Activated CD8-positive, alpha-beta T cell treated with anti-CD3 and anti-CD28 coated beads for 36 hours (primary cell): Measurements from ENCODE around the gene RPL13A. TPM values are rescaled to one million over a fixed set of nuclear protein-coding genes. Genes with fewer than 3 reads are reported as not detected.

ENCODE experiments used
- ATAC-seq: fragments of 200-7000 bp; cut with Tn5 transposase; one replicate; pipeline ENCODE4 v1.10.0; 2021; ENCODE audit warnings: mild to moderate bottlenecking, moderate library complexity
- CTCF ChIA-PET: fragments of 350-600 bp; sonication (Branson Sonifier 250); formaldehyde crosslinking; loops from one replicate; lab custom pipeline; 2021; ENCODE audit warnings: antibody characterized with exemption; lab: Charles Lee
- POLR2A ChIA-PET: fragments of 350-600 bp; sonication (Branson Sonifier 250); formaldehyde crosslinking; loops from one replicate; lab custom pipeline; 2021; ENCODE audit warnings: antibody characterized with exemption; lab: Charles Lee
- DNase-seq: peaks from one replicate; pipeline ENCODE4 v3.0.0-alpha.2; 2020
- H3K27ac Mint-ChIP-seq: one replicate; pipeline ENCODE4 v1.8.0; 2021; ENCODE audit warnings: mild to moderate bottlenecking, mixed read lengths
- H3K27me3 Mint-ChIP-seq: one replicate; pipeline ENCODE4 v1.8.0; 2021; ENCODE audit warnings: mixed read lengths
- H3K36me3 Mint-ChIP-seq: one replicate; pipeline ENCODE4 v1.8.0; 2021; ENCODE audit warnings: low read depth, mixed read lengths
- H3K4me1 Mint-ChIP-seq: one replicate; pipeline ENCODE4 v1.8.0; 2021; ENCODE audit warnings: low read depth, mixed read lengths
- H3K4me3 Mint-ChIP-seq: one replicate; pipeline ENCODE4 v1.8.0; 2021; ENCODE audit warnings: mild to moderate bottlenecking, moderate library complexity, mixed read lengths
- H3K9me3 Mint-ChIP-seq: one replicate; pipeline ENCODE4 v1.8.0; 2021; ENCODE audit warnings: mixed read lengths
- intact Hi-C: fragments of 100-400 bp; cut with micrococcal nuclease; formaldehyde crosslinking; loops from one replicate; pipeline ENCODE4 v1.10.0; 2022
- total RNA-seq, 2 experiments: library from RNA; stranded (reverse); gene quantifications; one replicate each; pipeline ENCODE4 v1.2.3, GENCODE V29; 2021
- TF ChIP-seq, protein P1 (sequence below): fragments of 200-600 bp; IDR thresholded peaks from one replicate; pipeline ENCODE4 v1.8.0; 2022; ENCODE audit warnings: antibody characterized with exemption, mild to moderate bottlenecking

RPL13A gene
- total RNA-seq, 2 experiments from 2014 or later = 4,285 to 4,329 TPM

DNA sequence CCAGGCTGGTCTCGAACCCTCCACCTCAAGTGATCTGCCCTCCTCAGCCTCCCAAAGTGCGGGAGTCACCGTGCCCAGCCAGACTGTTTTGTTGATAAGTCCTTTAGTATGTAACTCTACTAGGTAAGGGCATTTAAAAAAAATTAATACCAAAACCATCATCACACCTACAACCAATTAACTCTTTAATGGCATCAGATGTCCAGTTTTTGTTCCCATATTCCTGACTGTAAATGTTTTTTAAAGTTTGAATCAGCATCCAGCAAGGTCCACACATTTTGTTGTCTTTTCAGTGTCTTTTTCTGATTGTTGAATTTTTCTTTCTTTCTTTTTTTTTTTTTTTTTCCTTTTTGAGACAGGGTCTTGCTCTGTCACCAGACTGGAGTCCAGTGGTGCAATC lies 30.6 kb downstream of the RPL13A start:
- H3K4me1 Mint-ChIP-seq = peaks cover 8% of the 10 kb centered on the region
- no peak overlapping the region for H3K27ac Mint-ChIP-seq
- no peak overlapping the region for H3K4me3 Mint-ChIP-seq
- ATAC-seq (no peak), DNase-seq (no peak)
- CTCF ChIA-PET = interaction anchor here (1.1 to 1.5 kb wide), 5 partner anchors 15 to 155 kb away, joined by 3 to 9 read pairs (median 3); no protein-coding TSS in a partner anchor
- H3K36me3 Mint-ChIP-seq = no peaks in the 10 kb centered on the region
- POLR2A ChIA-PET = no interaction called here
- H3K27me3 Mint-ChIP-seq = no peaks in the 10 kb centered on the region
- intact Hi-C loops = no loop called here
- H3K9me3 Mint-ChIP-seq = no peaks in the 10 kb centered on the region
- TF ChIP-seq, protein P1, sequence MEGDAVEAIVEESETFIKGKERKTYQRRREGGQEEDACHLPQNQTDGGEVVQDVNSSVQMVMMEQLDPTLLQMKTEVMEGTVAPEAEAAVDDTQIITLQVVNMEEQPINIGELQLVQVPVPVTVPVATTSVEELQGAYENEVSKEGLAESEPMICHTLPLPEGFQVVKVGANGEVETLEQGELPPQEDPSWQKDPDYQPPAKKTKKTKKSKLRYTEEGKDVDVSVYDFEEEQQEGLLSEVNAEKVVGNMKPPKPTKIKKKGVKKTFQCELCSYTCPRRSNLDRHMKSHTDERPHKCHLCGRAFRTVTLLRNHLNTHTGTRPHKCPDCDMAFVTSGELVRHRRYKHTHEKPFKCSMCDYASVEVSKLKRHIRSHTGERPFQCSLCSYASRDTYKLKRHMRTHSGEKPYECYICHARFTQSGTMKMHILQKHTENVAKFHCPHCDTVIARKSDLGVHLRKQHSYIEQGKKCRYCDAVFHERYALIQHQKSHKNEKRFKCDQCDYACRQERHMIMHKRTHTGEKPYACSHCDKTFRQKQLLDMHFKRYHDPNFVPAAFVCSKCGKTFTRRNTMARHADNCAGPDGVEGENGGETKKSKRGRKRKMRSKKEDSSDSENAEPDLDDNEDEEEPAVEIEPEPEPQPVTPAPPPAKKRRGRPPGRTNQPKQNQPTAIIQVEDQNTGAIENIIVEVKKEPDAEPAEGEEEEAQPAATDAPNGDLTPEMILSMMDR = no peak

DNA sequence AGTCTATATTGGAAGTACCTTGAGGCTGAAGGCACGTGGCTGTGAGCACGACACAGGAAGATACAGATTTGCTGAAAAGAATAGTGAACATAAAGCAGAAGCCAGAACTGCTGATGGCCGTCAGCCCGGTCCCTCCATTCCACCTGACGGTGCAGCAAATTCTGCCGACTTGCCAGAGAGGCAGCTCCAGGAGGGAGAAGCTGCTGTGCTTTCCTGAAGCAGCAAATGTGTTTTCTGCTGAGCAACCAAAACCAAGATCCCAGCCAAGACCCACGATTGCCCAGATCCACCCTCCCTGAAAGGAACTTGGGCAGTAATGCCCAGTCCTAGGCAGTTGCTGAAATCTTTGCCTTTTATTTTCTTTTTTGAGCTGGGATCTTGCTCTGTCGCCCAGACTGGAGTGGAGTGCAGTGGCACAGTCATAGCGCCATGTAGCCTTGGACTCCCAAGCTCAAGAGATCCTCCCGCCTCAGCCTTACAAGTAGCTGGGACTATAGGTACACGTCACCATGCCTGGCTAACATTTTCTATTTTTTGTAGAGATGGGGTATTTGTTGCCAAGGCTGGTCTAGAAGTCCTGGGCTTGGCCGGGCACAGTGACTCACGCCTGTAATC lies 33.4 kb downstream of the RPL13A start:
- Mint-ChIP-seq H3K9me3 (no peaks in the 10 kb centered on the region), H3K27me3 (no peaks in the 10 kb centered on the region), H3K27ac (no peak overlapping the region), H3K36me3 (no peaks in the 10 kb centered on the region), H3K4me3 (no peak overlapping the region), H3K4me1 (peaks cover 2% of the 10 kb centered on the region)
- TF ChIP-seq, protein P1 = no peak
- ATAC-seq (no peak), DNase-seq (no peak)
- ChIA-PET CTCF (interaction anchor here (0.8 to 2.1 kb wide), 4 partner anchors 13 to 50 kb away, joined by 3 to 7 read pairs (median 6); no protein-coding TSS in a partner anchor), POLR2A (interaction anchor here (0.7 to 1.7 kb wide), 3 partner anchors 10 to 31 kb away, joined by 3 to 5 read pairs (median 4); partner anchors contain the start of gene RPS11)
- intact Hi-C loops = no loop called here

DNA sequence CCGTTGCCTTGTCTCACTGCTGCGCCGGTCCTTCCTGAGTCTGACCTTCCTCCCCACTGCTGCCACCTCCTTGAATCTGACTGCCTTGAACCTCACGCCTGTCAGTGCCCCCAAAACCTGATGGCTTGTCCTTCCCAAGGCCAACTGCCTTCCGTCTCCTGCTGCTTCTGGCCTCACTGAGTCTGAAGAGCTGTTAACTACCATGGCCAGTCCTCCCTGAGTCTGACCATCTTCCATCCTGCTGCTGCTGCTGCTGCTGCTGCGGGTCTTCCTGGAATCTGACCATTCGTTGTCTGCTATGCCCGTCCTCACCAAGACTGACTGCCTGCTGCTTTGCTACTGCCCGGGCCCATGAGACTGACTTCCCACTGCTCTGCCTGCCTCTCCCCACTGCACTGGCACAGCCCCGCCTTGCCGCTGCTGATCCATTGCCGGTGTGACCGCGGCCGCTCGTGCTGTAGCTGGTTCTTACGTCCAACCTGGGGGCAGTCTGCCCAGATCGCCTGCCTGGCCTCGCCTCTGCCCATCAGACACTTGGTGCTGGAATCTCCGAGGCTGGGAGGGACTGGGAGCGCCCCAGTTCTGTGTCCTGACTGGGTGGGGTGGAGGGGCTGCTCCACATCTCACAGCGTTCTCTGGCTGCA lies 37.5 kb downstream of the RPL13A start:
- peaks cover 10% of the 10 kb centered on the region for H3K4me1 Mint-ChIP-seq
- H3K36me3 Mint-ChIP-seq = no peaks in the 10 kb centered on the region
- H3K27me3 Mint-ChIP-seq = no peaks in the 10 kb centered on the region
- intact Hi-C loops = no loop called here
- ATAC-seq (no peak), DNase-seq (no peak)
- TF ChIP-seq, protein P1 = no peak
- H3K9me3 Mint-ChIP-seq = no peaks in the 10 kb centered on the region
- ChIA-PET CTCF (interaction anchor here (1.0 kb wide), 1 partner anchor 14 kb away, joined by 3 read pairs; no protein-coding TSS in a partner anchor), POLR2A (interaction anchor here (0.6 kb wide), 1 partner anchor 387 kb away, joined by 3 read pairs; no protein-coding TSS in a partner anchor)
- H3K4me3 Mint-ChIP-seq = no peak overlapping the region
- H3K27ac Mint-ChIP-seq = no peak overlapping the region

DNA sequence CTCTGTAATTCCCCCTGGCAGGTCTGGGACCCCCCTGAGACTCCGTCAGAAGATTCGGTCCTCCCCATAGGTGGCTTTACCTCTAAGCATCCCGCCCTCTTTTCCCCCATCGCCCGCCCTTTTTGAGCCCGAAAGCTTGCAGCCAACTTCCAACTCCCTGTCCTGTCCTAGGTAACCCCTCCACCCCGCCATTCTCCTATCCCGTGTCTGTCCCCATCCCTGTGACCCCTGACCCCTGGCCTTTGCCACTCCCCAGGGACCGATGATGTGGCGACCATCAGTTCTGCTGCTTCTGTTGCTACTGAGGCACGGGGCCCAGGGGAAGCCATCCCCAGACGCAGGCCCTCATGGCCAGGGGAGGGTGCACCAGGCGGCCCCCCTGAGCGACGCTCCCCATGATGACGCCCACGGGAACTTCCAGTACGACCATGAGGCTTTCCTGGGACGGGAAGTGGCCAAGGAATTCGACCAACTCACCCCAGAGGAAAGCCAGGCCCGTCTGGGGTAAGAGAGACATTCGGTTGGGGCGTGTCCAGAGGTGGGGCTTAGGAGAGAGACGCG lies 40.9 kb downstream of the RPL13A start:
- intact Hi-C loops = no loop called here
- H3K4me3 Mint-ChIP-seq = peak overlapping the region; percentile 64
- DNase-seq (no peak), ATAC-seq (no peak)
- no peak overlapping the region for H3K27ac Mint-ChIP-seq
- ChIA-PET CTCF (interaction anchor here (0.7 to 2.3 kb wide), 11 partner anchors 15 to 150 kb away, joined by 3 to 20 read pairs (median 4); partner anchors contain the start of gene FLT3LG), POLR2A (interaction anchor here (0.8 to 1.6 kb wide), 5 partner anchors 8 to 40 kb away, joined by 3 to 8 read pairs (median 4); no protein-coding TSS in a partner anchor)
- no peaks in the 10 kb centered on the region for H3K27me3 Mint-ChIP-seq
- TF ChIP-seq, protein P1 = no peak
- H3K9me3 Mint-ChIP-seq = no peaks in the 10 kb centered on the region
- peaks cover 14% of the 10 kb centered on the region for H3K4me1 Mint-ChIP-seq
- H3K36me3 Mint-ChIP-seq = no peaks in the 10 kb centered on the region
